Suprapubic skin (tissue), 4 donors: ENCODE results near the gene XYLT2. TPM values are rescaled to one million over a fixed set of nuclear protein-coding genes. Genes with fewer than 3 reads are reported as not detected.

Experiments
- DNase-seq, 2 donors: peaks; one replicate each; pipeline ENCODE4 v3.0.0-alpha.2; 2019; ENCODE audit warnings: low spot score in 2 of 2
- H3K27ac ChIP-seq: fragments of 200-600 bp; sonication (generic); one replicate; pipeline ENCODE4 v1.5.1; 2019
- H3K27me3 ChIP-seq: fragments of 200-600 bp; sonication (generic); one replicate; pipeline ENCODE4 v1.5.1; 2019
- H3K36me3 ChIP-seq: fragments of 200-600 bp; sonication (generic); one replicate; pipeline ENCODE4 v1.5.1; 2019
- H3K4me1 ChIP-seq: fragments of 200-600 bp; sonication (generic); one replicate; pipeline ENCODE4 v1.5.1; 2019
- H3K4me3 ChIP-seq: fragments of 200-600 bp; sonication (generic); one replicate; pipeline ENCODE4 v1.5.1; 2019; ENCODE audit warnings: mild to moderate bottlenecking
- H3K9me3 ChIP-seq: fragments of 200-600 bp; sonication (generic); one replicate; pipeline ENCODE4 v1.5.1; 2019
- EP300 ChIP-seq: sonication (generic); formaldehyde crosslinking; IDR thresholded peaks from one replicate; pipeline ENCODE4 v1.6.1; 2017; ENCODE audit warnings: antibody characterized with exemption
- POLR2A ChIP-seq, 2 donors: fragments of 450-650 bp; IDR thresholded peaks; one replicate each; pipeline ENCODE4 v1.6.1; 2017; ENCODE audit warnings: antibody characterized with exemption in 2 of 2, mild to moderate bottlenecking in 2 of 2, moderate library complexity in 2 of 2
- POLR2AphosphoS5 ChIP-seq, 3 donors: sonication (generic); formaldehyde crosslinking; IDR thresholded peaks; one replicate each; pipeline ENCODE4 v1.6.1; 2017; ENCODE audit warnings: antibody characterized with exemption in 3 of 3
- WGBS: methylation state at CpG from one replicate; pipeline ENCODE4 v1.1.5; 2018; 5-methylcytosine and 5-hydroxymethylcytosine counted together
- total RNA-seq, 4 donors: library from RNA; depleted of rRNA; stranded (reverse); fragments of >200 nt; gene quantifications; one replicate each; pipeline ENCODE4 v1.1.0, GENCODE V29; 2016
- TF ChIP-seq, protein P1 (sequence below), 2 donors: fragments of 200-600 bp in 1 of 2; fragments of 450-650 bp in 1 of 2; sonication (generic) in 1 of 2; IDR thresholded peaks; one replicate each; pipeline ENCODE4 v1.5.1; 2016 to 2019; ENCODE audit warnings: antibody characterized with exemption in 2 of 2, mild to moderate bottlenecking in 1 of 2, moderate library complexity in 1 of 2

XYLT2 gene
- total RNA-seq, 4 donors from 2014 or later = 36.9 to 61.3 (median 45.5) TPM

DNA sequence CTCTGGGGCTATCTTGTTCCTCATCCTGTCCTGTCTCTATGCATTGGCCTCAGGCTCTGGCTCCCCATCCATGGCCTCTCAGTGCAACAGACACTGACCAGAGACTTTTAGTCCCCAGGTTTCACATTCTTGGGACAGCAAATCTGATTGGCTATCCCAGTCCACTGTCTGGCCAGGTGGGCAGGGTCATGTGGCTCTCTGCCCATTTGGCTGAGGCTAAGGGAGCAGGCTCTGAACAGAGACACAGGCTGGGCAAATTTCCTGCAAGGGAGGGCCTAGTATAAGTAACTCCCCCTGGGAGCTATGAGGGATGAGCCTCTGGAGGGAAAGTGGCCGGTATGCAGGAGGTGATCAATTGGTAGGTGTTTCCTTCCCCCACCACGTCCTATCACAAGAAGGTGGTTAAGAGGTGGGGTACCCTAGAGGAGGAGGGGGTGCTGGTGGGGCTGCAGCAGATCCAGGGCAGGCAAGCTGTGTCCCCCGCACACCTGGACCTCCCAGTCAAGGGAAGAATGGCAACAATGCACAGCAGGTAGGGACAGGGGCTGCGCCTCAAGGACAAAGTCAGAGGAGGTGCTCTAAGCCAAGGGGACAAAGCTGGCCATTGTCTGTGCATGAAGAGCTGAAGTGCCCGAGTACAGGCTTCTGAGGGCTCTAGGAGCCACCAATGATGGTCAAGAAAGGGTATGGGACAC, 13.2 kb downstream of the XYLT2 start:
- peaks cover 5% of the 10 kb centered on the region for H3K4me1 ChIP-seq
- peak in 1 of 2 donors; percentile 68 for DNase-seq
- 74% methylated on average over 5 of the region's 5 CpGs for WGBS
- H3K27me3 ChIP-seq = no peaks in the 10 kb centered on the region
- no peaks in the 10 kb centered on the region for H3K9me3 ChIP-seq
- H3K36me3 ChIP-seq = peaks cover 67% of the 10 kb centered on the region
- TF ChIP-seq, protein P1, sequence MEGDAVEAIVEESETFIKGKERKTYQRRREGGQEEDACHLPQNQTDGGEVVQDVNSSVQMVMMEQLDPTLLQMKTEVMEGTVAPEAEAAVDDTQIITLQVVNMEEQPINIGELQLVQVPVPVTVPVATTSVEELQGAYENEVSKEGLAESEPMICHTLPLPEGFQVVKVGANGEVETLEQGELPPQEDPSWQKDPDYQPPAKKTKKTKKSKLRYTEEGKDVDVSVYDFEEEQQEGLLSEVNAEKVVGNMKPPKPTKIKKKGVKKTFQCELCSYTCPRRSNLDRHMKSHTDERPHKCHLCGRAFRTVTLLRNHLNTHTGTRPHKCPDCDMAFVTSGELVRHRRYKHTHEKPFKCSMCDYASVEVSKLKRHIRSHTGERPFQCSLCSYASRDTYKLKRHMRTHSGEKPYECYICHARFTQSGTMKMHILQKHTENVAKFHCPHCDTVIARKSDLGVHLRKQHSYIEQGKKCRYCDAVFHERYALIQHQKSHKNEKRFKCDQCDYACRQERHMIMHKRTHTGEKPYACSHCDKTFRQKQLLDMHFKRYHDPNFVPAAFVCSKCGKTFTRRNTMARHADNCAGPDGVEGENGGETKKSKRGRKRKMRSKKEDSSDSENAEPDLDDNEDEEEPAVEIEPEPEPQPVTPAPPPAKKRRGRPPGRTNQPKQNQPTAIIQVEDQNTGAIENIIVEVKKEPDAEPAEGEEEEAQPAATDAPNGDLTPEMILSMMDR (IDR thresholded peaks at IDR 0.05) = no peak
- TF ChIP-seq EP300 (no peak), POLR2AphosphoS5 (IDR thresholded peaks at IDR 0.05) (no peak), POLR2A (IDR thresholded peaks at IDR 0.05) (no peak)
- no peak overlapping the region for H3K4me3 ChIP-seq
- H3K27ac ChIP-seq = no peak overlapping the region

DNA sequence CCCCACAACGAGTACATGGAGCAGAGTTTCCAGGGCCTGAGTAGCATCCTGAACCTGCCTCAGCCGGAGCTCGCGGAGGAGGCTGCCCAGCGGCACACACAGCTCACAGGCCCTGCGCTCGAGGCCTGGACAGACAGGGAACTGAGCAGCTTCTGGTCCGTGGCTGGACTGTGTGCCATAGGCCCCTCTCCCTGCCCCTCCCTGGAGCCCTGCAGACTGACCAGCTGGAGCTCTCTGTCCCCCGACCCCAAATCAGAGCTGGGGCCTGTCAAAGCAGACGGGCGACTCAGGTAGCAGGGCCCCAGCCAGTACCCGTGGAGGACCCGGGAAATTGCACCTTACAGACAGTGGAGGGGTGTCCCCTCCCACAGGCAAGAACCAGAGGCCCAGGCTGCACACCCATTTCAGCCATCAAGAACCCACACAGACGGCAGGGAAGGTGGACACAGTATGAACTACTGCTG, 14.1 kb downstream of the XYLT2 start:
- TF ChIP-seq, protein P1 (IDR thresholded peaks at IDR 0.05) = no peak
- TF ChIP-seq POLR2A (IDR thresholded peaks at IDR 0.05) (no peak), POLR2AphosphoS5 (IDR thresholded peaks at IDR 0.05) (no peak), EP300 (no peak)
- Histone ChIP-seq H3K9me3 (no peaks in the 10 kb centered on the region), H3K4me1 (peaks cover 5% of the 10 kb centered on the region), H3K27ac (no peak overlapping the region), H3K36me3 (peaks cover 59% of the 10 kb centered on the region), H3K4me3 (no peak overlapping the region), H3K27me3 (no peaks in the 10 kb centered on the region)
- 74% methylated on average over 10 of the region's 14 CpGs for WGBS
- DNase-seq = peak; percentile 58 to 74

DNA sequence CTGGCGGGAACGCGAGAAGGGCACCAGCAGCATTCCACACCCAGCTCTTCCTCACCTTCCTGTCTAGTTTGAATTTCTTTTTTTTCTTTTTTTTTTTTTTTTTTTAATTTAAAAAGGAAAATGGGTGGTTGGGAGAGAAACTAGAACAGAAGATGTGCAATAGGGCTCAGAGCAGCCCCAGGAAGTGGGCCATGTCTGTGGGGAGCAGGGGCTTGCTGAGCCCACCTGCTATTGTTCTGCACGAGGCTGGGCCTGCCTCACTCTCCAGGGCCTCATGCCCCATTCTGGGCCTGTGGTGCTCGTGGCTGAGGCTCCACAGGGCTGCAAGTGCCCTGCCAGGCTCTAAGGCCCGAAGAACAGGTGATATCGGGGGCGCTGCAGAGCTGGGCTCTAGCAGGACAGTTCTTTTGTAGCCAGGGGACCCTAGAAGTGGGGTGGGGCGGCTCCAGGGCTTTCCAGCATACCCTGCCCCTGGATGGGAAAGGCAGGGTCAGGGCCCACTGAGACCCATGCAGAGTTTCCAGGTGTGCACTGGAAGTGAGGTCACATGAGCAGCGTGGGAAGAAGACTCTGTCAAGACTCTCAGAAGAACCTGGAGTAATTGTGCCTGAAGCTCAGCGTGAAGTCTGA, 14.7 kb downstream of the XYLT2 start:
- TF ChIP-seq POLR2AphosphoS5 (IDR thresholded peaks at IDR 0.05) = no peak
- TF ChIP-seq EP300 = no peak
- TF ChIP-seq POLR2A (IDR thresholded peaks at IDR 0.05) = no peak
- TF ChIP-seq, protein P1 (IDR thresholded peaks at IDR 0.05) = no peak
- peak in 1 of 2 donors; percentile 70 for DNase-seq
- no peak overlapping the region for H3K27ac ChIP-seq
- no peaks in the 10 kb centered on the region for H3K9me3 ChIP-seq
- H3K4me1 ChIP-seq = peaks cover 5% of the 10 kb centered on the region
- H3K27me3 ChIP-seq = no peaks in the 10 kb centered on the region
- WGBS = 86% methylated on average over 10 of the region's 11 CpGs
- H3K36me3 ChIP-seq = peaks cover 59% of the 10 kb centered on the region
- H3K4me3 ChIP-seq = no peak overlapping the region

GRCh38 chr17:50361561-50362480, 15.9 kb downstream of the XYLT2 start:
- no peak overlapping the region for H3K4me3 ChIP-seq
- WGBS = 29% methylated on average over 11 of the region's 11 CpGs
- no peaks in the 10 kb centered on the region for H3K9me3 ChIP-seq
- H3K36me3 ChIP-seq = peaks cover 59% of the 10 kb centered on the region
- peak in 1 of 2 donors; percentile 57 for DNase-seq
- H3K4me1 ChIP-seq = peaks cover 5% of the 10 kb centered on the region
- H3K27me3 ChIP-seq = no peaks in the 10 kb centered on the region
- H3K27ac ChIP-seq = no peak overlapping the region
- TF ChIP-seq, protein P1 (IDR thresholded peaks at IDR 0.05) = peak in 1 of 2 donors; percentile 78
- TF ChIP-seq POLR2A (IDR thresholded peaks at IDR 0.05) = no peak
